Measurements from ENCODE around the gene HLA-F. TPM values are rescaled to one million over a fixed set of nuclear protein-coding genes. Genes with fewer than 3 reads are reported as not detected.

HLA-F gene
- 7.6 and 12.5 TPM in 2 replicates for total RNA-seq (2021)
- percentile 33 among the genes with signal in this experiment for Bru-seq, nascent RNA
- percentile 41 among the genes with signal in this experiment for BruChase-seq, experiment 1, labeled RNA remaining after a 2-hour chase
- percentile 35 among the genes with signal in this experiment for BruChase-seq, experiment 2, labeled RNA remaining after a 6-hour chase
- long read RNA-seq, partial matches to known transcripts: 2 of 18 reads
- long read RNA-seq, other reads (novel, unspliced or antisense): 13 of 18 reads

DNA sequence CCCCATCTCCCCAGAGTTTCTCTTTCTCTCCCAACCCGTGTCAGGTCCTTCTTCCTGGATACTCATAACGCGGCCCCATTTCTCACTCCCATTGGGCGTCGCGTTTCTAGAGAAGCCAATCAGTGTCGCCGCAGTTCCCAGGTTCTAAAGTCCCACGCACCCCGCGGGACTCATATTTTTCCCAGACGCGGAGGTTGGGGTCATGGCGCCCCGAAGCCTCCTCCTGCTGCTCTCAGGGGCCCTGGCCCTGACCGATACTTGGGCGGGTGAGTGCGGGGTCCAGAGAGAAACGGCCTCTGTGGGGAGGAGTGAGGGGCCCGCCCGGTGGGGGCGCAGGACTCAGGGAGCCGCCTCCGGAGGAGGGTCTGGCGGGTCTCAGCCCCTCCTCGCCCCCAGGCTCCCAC is at the start of gene HLA-F:
HLA-F (plus strand) TSS at position 173 of the 404 bp plus-strand sequence; CDS start at position 203, 30 bp downstream.
- BruUV-seq (replicated peaks): no TSS peak
- H3K9me3 ChIP-seq (ENCODE audit: insufficient read depth, low read depth): no peaks in the 10 kb centered on the region
- no peak for TF ChIP-seq CTCF (conservative IDR thresholded peaks at IDR 0.05)
- TF ChIP-seq EZH2 (IDR thresholded peaks at IDR 0.05; ENCODE audit: low read depth): no peak
- H3K9me2 ChIP-seq (ENCODE audit: insufficient read depth): no peaks in the 10 kb centered on the region
- H3K27ac ChIP-seq: no peak within 1 kb of the TSS
- no peaks in the 10 kb centered on the region for H3K27me3 ChIP-seq (ENCODE audit: insufficient read depth, low read depth)
- no peaks in the 10 kb centered on the region for H4K20me1 ChIP-seq (ENCODE audit: insufficient read depth)
- H3F3A ChIP-seq (ENCODE audit: insufficient read depth, low read depth): no peaks in the 10 kb centered on the region
- H3K4me3 ChIP-seq: peak within 1 kb of the TSS; percentile 59
- intact Hi-C loops (cut with micrococcal nuclease; ENCODE audit: unreplicated experiment): no loop called here
- H3K4me1 ChIP-seq (replicated peaks; ENCODE audit: insufficient read depth): no peaks in the 10 kb centered on the region
- ChIA-PET CTCF (no interaction called here), POLR2A (ENCODE audit: unreplicated experiment) (no interaction called here)
- peak; percentile 67 to 78 for DNase-seq
- H3K36me3 ChIP-seq (ENCODE audit: low read depth): no peaks in the 10 kb centered on the region
- H2AFZ ChIP-seq: peak within 1 kb of the TSS; percentile 98
- H3K79me2 ChIP-seq (ENCODE audit: low read depth): no peaks in the 10 kb centered on the region
- peak within 1 kb of the TSS; percentile 82 for H3K4me2 ChIP-seq

GRCh38 chr6:29674008-29674407 is 49.2 kb upstream of the HLA-F start:
- Histone ChIP-seq H3K4me2 (no peak overlapping the region), H3K36me3 (ENCODE audit: low read depth) (no peaks in the 10 kb centered on the region), H3K27me3 (ENCODE audit: insufficient read depth, low read depth) (no peaks in the 10 kb centered on the region), H2AFZ (no peak overlapping the region), H3F3A (ENCODE audit: insufficient read depth, low read depth) (peaks cover 23% of the 10 kb centered on the region; the same call in 1 of the 2 replicates), H3K4me1 (replicated peaks; ENCODE audit: insufficient read depth) (peaks cover 26% of the 10 kb centered on the region), H3K4me3 (no peak overlapping the region), H3K79me2 (ENCODE audit: low read depth) (no peaks in the 10 kb centered on the region), H3K9me3 (ENCODE audit: insufficient read depth, low read depth) (0 out of 2 replicates have a peak, but pooled peaks cover 3% of the 10 kb centered on the region), H4K20me1 (ENCODE audit: insufficient read depth) (no peaks in the 10 kb centered on the region), H3K27ac (no peak overlapping the region), H3K9me2 (ENCODE audit: insufficient read depth) (no peaks in the 10 kb centered on the region; the same call in 1 of the 2 replicates)
- no TSS peak for BruUV-seq (replicated peaks)
- POLR2A ChIA-PET (ENCODE audit: unreplicated experiment): no interaction called here
- CTCF ChIA-PET: no interaction called here
- TF ChIP-seq CTCF (conservative IDR thresholded peaks at IDR 0.05): no peak
- no peak for TF ChIP-seq EZH2 (IDR thresholded peaks at IDR 0.05; ENCODE audit: low read depth)
- no peak for DNase-seq
- intact Hi-C loops (cut with micrococcal nuclease; ENCODE audit: unreplicated experiment): no loop called here

DNA sequence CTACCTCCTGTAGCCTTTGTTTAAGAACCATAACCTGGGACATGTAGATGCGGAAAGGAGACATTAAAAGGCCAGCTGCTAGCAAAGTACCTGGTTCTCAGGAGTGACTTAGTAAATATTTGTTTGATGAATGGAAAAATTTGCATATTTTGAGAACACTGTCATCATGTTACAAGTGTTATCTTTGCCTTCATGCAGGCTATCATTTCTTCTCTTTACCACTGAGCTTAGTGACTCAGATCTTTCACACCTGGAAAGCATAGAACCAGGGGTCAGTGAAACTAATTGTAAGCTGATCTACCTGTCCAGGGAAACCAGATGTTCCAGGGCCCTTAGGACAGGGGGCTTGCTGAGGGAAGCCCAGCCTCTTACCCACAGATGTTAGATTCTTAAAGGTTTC is 47.7 kb upstream of the HLA-F start:
- CTCF ChIA-PET: interaction anchor here (0.7 to 4.2 kb wide), 3 partner anchors 22 to 794 kb away, joined by 3 to 39 read pairs (median 7); no protein-coding TSS in a partner anchor
- Histone ChIP-seq H3K27me3 (ENCODE audit: insufficient read depth, low read depth) (no peaks in the 10 kb centered on the region), H3K79me2 (ENCODE audit: low read depth) (no peaks in the 10 kb centered on the region), H2AFZ (no peak overlapping the region), H3K27ac (no peak overlapping the region), H4K20me1 (ENCODE audit: insufficient read depth) (no peaks in the 10 kb centered on the region), H3K9me3 (ENCODE audit: insufficient read depth, low read depth) (0 out of 2 replicates have a peak, but pooled peaks cover 3% of the 10 kb centered on the region), H3F3A (ENCODE audit: insufficient read depth, low read depth) (peaks cover 24% of the 10 kb centered on the region; the same call in 1 of the 2 replicates), H3K4me2 (no peak overlapping the region), H3K36me3 (ENCODE audit: low read depth) (no peaks in the 10 kb centered on the region), H3K4me3 (no peak overlapping the region), H3K9me2 (ENCODE audit: insufficient read depth) (no peaks in the 10 kb centered on the region; the same call in 1 of the 2 replicates), H3K4me1 (replicated peaks; ENCODE audit: insufficient read depth) (peaks cover 28% of the 10 kb centered on the region)
- TF ChIP-seq EZH2 (IDR thresholded peaks at IDR 0.05; ENCODE audit: low read depth) (no peak), CTCF (conservative IDR thresholded peaks at IDR 0.05) (no peak)
- no TSS peak for BruUV-seq (replicated peaks)
- DNase-seq: peak in 1 of 2 experiments; percentile 52
- POLR2A ChIA-PET (ENCODE audit: unreplicated experiment): interaction anchor here (0.6 kb wide), 1 partner anchor 22 kb away, joined by 3 read pairs; no protein-coding TSS in a partner anchor
- intact Hi-C loops (cut with micrococcal nuclease; ENCODE audit: unreplicated experiment): no loop called here
